ENCODE measurements around the gene SLC22A23. TPM values are rescaled to one million over a fixed set of nuclear protein-coding genes. Genes with fewer than 3 reads are reported as not detected.

SLC22A23 gene
- polyA plus RNA-seq, 6 donors from 2014 or later: 0.43 to 0.61 (median 0.52) TPM; not detected in 2

GRCh38 chr6:3290931-3291211 lies 166.0 kb downstream of the SLC22A23 start:
- peaks cover 0 to 11% (median 7%) of the 10 kb centered on the region in 3 donors for H3K4me1 Mint-ChIP-seq
- ATAC-seq (ENCODE audit: low read depth in 2 of 2) (no peak), DNase-seq (no peak)
- peaks cover 0 to 11% (median 9%) of the 10 kb centered on the region in 3 donors for H3K27me3 Mint-ChIP-seq
- no peaks in the 10 kb centered on the region for H3K36me3 Mint-ChIP-seq
- H3K9me3 Mint-ChIP-seq: no peaks in the 10 kb centered on the region
- no peak overlapping the region for H3K4me3 Mint-ChIP-seq
- H3K27ac Mint-ChIP-seq: no peak overlapping the region

GRCh38 chr6:3290149-3290930 lies 166.5 kb downstream of the SLC22A23 start:
- DNase-seq: no peak
- Mint-ChIP-seq H3K4me3 (no peak overlapping the region), H3K27me3 (peaks cover 0 to 8% (median 6%) of the 10 kb centered on the region in 3 donors), H3K27ac (no peak overlapping the region), H3K9me3 (no peaks in the 10 kb centered on the region), H3K36me3 (no peaks in the 10 kb centered on the region), H3K4me1 (peaks cover 0 to 13% (median 7%) of the 10 kb centered on the region in 3 donors)
- no peak for ATAC-seq (ENCODE audit: low read depth in 2 of 2)

- H3K27ac Mint-ChIP-seq: no peak overlapping the region
- no peaks in the 10 kb centered on the region for H3K36me3 Mint-ChIP-seq
- H3K4me3 Mint-ChIP-seq: no peak overlapping the region
- H3K9me3 Mint-ChIP-seq: no peaks in the 10 kb centered on the region
- DNase-seq: no peak
- peaks cover 0 to 13% (median 7%) of the 10 kb centered on the region in 3 donors for H3K4me1 Mint-ChIP-seq
- H3K27me3 Mint-ChIP-seq: peaks cover 0 to 1% (median 0%) of the 10 kb centered on the region in 3 donors
- ATAC-seq (ENCODE audit: low read depth in 2 of 2): no peak
Observed at GRCh38 chr6:3289664-3290055, 167.2 kb downstream of the SLC22A23 start.

GRCh38 chr6:3288711-3289663 lies 167.9 kb downstream of the SLC22A23 start:
- Mint-ChIP-seq H3K9me3 (no peaks in the 10 kb centered on the region), H3K36me3 (no peaks in the 10 kb centered on the region), H3K4me3 (no peak overlapping the region), H3K27ac (peak overlapping the region in 1 of 6 donors; percentile 42), H3K4me1 (peaks cover 0 to 13% (median 7%) of the 10 kb centered on the region in 3 donors), H3K27me3 (no peaks in the 10 kb centered on the region)
- no peak for ATAC-seq (ENCODE audit: low read depth in 2 of 2)
- DNase-seq: no peak

GRCh38 chr6:3287976-3288707 lies 168.7 kb downstream of the SLC22A23 start:
- H3K4me3 Mint-ChIP-seq: no peak overlapping the region
- H3K27ac Mint-ChIP-seq: peak overlapping the region in 3 of 6 donors; percentile 42 to 72 (median 45)
- DNase-seq (no peak), ATAC-seq (ENCODE audit: low read depth in 2 of 2) (no peak)
- no peaks in the 10 kb centered on the region for H3K27me3 Mint-ChIP-seq
- no peaks in the 10 kb centered on the region for H3K36me3 Mint-ChIP-seq
- H3K9me3 Mint-ChIP-seq: no peaks in the 10 kb centered on the region
- peaks cover 0 to 13% (median 7%) of the 10 kb centered on the region in 3 donors for H3K4me1 Mint-ChIP-seq

- DNase-seq (no peak), ATAC-seq (ENCODE audit: low read depth in 2 of 2) (no peak)
- Mint-ChIP-seq H3K27me3 (no peaks in the 10 kb centered on the region), H3K9me3 (no peaks in the 10 kb centered on the region), H3K27ac (peak overlapping the region in 1 of 6 donors; percentile 58), H3K36me3 (no peaks in the 10 kb centered on the region), H3K4me1 (peaks cover 0 to 13% (median 7%) of the 10 kb centered on the region in 3 donors), H3K4me3 (no peak overlapping the region)
Observed at GRCh38 chr6:3287308-3287707, 169.5 kb downstream of the SLC22A23 start.

- Mint-ChIP-seq H3K4me1 (peaks cover 0 to 13% (median 7%) of the 10 kb centered on the region in 3 donors), H3K36me3 (no peaks in the 10 kb centered on the region), H3K27me3 (no peaks in the 10 kb centered on the region), H3K9me3 (no peaks in the 10 kb centered on the region), H3K27ac (no peak overlapping the region), H3K4me3 (no peak overlapping the region)
- DNase-seq: no peak
- ATAC-seq (ENCODE audit: low read depth in 2 of 2): no peak
Observed at GRCh38 chr6:3286641-3287171, 170.1 kb downstream of the SLC22A23 start.

GRCh38 chr6:3285732-3286131 lies 171.1 kb downstream of the SLC22A23 start:
- no peaks in the 10 kb centered on the region for H3K27me3 Mint-ChIP-seq
- no peak for DNase-seq
- no peaks in the 10 kb centered on the region for H3K9me3 Mint-ChIP-seq
- H3K4me3 Mint-ChIP-seq: no peak overlapping the region
- peaks cover 0 to 13% (median 7%) of the 10 kb centered on the region in 3 donors for H3K4me1 Mint-ChIP-seq
- H3K36me3 Mint-ChIP-seq: no peaks in the 10 kb centered on the region
- no peak for ATAC-seq (ENCODE audit: low read depth in 2 of 2)
- no peak overlapping the region for H3K27ac Mint-ChIP-seq

- Mint-ChIP-seq H3K36me3 (no peaks in the 10 kb centered on the region), H3K27me3 (no peaks in the 10 kb centered on the region), H3K4me3 (no peak overlapping the region), H3K9me3 (no peaks in the 10 kb centered on the region), H3K4me1 (peaks cover 0 to 8% (median 7%) of the 10 kb centered on the region in 3 donors), H3K27ac (peak overlapping the region in 1 of 6 donors; percentile 75)
- ATAC-seq (ENCODE audit: low read depth in 2 of 2): no peak
- no peak for DNase-seq
Observed at GRCh38 chr6:3285049-3285639, 171.7 kb downstream of the SLC22A23 start.

GRCh38 chr6:3284436-3284876 lies 172.4 kb downstream of the SLC22A23 start:
- Mint-ChIP-seq H3K27ac (no peak overlapping the region), H3K9me3 (no peaks in the 10 kb centered on the region), H3K4me1 (peaks cover 0 to 9% (median 4%) of the 10 kb centered on the region in 3 donors), H3K27me3 (no peaks in the 10 kb centered on the region), H3K36me3 (no peaks in the 10 kb centered on the region), H3K4me3 (no peak overlapping the region)
- DNase-seq (no peak), ATAC-seq (ENCODE audit: low read depth in 2 of 2) (no peak)

- Mint-ChIP-seq H3K27ac (peak overlapping the region in 1 of 6 donors; percentile 37), H3K36me3 (no peaks in the 10 kb centered on the region), H3K27me3 (no peaks in the 10 kb centered on the region), H3K4me1 (peaks cover 0 to 9% (median 1%) of the 10 kb centered on the region in 3 donors), H3K9me3 (no peaks in the 10 kb centered on the region), H3K4me3 (no peak overlapping the region)
- ATAC-seq (ENCODE audit: low read depth in 2 of 2) (no peak), DNase-seq (no peak)
Observed at GRCh38 chr6:3283641-3284435, 173.0 kb downstream of the SLC22A23 start.

- no peaks in the 10 kb centered on the region for H3K27me3 Mint-ChIP-seq
- H3K36me3 Mint-ChIP-seq: no peaks in the 10 kb centered on the region
- H3K4me3 Mint-ChIP-seq: no peak overlapping the region
- no peak overlapping the region for H3K27ac Mint-ChIP-seq
- ATAC-seq (ENCODE audit: low read depth in 2 of 2): no peak
- no peaks in the 10 kb centered on the region for H3K9me3 Mint-ChIP-seq
- H3K4me1 Mint-ChIP-seq: peaks cover 0 to 6% (median 0%) of the 10 kb centered on the region in 3 donors
- no peak for DNase-seq
Observed at GRCh38 chr6:3283241-3283640, 173.6 kb downstream of the SLC22A23 start.

Data from naive B cell (primary cell).